HG03280 (cell line): ENCODE results near the gene IQSEC3.
"Not testable (repeated sequence)": the region's sequence is repeated elsewhere in the genome, so short reads cannot be mapped to it uniquely, and the experiment has no call there.

Source experiments
- ATAC-seq: cut with Tn5 transposase; IDR thresholded peaks from one replicate; pipeline ENCODE4 v1.9.1; 2021; ENCODE audit warnings: mild to moderate bottlenecking, moderate library complexity; ENCODE audit not compliant: unreplicated experiment

IQSEC3 gene

DNA sequence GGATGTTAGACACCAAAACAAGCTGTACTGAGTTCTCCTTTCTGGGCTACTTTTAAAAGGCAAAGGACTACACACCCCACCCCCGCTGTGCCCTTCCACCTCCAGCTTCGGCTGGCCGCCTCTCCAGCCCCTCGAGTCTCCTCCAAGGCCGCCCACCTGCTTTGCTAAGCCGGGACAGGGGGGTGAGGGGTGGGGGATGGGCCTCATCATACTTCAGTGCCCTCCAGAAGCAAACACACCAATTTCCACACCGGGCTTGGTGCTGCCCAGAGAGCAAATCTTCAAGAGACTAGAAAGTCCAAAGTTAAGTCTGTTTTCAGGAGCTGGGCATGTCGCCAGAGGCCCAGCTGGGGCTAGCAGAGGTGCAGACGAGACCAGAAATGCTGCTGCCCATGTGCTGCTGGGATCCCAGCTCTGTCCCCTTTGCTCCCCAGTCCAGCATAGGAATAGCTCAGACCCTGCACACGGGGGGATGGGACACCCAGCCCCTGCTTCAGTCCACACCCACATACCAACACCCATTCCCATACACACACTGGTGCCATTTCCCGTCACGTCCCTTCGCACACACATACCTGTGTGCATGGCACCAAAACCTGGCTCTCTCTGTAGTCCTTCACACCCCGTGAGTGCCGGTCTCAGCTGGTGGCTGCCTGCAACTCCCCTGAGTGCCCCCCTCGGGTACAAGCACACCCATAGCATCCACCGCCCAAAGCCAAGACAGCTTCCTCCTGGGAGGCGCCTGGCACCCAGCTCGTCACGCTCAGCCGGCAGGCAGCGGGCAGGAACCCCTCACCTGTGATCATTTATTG, 146.4 kb downstream of the IQSEC3 start:
- ATAC-seq: no peak

DNA sequence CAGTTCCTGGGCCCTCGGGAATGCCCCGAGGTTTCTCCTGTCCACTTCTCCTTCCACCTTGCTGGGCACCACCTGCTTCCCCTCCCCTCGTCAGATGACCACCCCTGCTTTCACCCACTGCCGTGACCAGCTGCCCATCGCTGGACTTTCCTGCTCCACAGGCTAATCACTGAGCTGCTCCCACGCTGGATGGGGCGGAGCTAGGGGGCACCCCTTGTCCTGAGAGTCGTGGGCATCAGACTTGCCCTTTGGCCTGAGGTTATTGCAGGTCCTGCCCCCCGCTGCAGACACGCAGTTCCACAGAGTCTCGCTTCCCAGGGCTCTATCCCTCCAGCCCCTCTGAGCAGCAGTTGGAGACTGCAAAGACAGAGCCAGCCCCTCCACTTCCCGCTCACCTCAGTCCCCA, 147.0 kb downstream of the IQSEC3 start:
- no peak for ATAC-seq

DNA sequence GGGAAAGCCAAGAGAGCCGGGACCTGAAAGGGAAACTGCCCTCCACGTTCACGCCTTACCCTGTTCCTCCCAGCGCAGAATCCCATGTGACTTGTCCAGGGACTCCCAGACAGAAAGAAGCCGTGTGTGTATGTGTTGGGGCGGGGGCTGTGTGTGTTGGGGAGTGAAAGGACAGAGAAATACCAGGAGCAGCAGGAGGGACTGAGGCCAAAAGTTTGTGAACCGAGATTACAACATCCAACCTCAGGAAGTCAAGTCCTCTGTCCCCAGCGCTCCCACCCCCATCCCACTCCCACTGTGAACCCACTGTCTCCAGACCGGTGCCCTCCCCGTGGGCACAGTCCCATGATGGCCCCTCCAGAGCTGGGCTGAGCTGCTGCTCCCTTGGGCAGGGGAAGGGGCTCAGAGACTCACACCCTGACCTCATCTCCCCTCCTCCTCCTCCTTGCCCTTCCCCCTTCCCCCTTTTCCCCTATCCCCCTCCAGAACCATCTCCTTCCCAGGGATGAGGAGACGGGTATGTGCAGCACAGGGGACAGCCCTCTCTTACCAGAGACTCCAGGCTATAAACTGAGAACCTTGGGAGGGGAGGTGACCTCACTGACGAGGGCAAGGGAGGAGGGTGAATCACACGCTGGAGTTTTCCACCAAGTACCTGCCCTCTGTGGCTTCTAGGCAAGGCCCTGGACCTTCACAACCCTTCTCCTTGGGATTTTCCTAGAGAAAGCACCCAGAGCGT, 147.6 kb downstream of the IQSEC3 start, which contains the start of gene SLC6A12:
Gene SLC6A12, minus strand, starts transcription at position 155 of the 739 bp plus-strand sequence. CDS start 4,171 bp downstream, outside the sequence.
- ATAC-seq: no peak

DNA sequence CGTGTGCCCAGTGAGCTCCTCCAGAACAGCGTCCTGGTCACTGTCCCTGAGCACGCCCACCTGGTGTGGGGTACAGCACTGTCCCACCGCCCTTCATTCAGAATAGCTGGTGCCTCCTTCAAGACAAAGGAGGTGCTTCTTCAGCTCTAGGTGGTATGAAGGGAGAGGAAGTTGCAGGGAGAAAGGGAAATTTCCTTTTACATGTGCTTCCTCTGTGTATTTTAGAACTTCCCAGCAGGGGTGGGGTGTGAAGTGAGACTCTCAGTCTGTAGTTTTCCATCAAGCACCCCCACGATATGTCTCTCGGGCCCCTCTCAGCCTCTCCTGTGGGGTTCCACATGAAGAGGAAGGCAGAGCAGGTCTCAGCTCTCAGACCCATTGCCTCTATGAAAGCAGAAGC, 148.5 kb downstream of the IQSEC3 start:
- ATAC-seq: no peak

DNA sequence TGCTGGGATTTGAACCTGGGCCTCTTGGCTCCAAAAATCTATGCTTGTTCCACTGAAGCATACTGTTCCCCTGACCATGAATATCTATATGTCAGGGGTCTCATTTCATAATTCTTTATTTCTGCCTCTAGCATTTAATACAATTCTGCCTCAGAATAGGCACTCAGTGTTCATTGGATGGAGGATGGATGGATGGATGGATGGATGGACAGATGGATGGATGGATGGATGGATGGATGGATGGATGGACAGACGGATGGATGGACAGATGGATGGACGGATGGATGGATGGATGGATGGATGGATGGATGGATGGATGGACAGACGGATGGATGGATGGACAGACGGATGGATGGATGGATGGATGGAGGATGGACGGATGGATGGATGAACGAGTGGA, 150.5 kb downstream of the IQSEC3 start:
- not testable (repeated sequence) for ATAC-seq

DNA sequence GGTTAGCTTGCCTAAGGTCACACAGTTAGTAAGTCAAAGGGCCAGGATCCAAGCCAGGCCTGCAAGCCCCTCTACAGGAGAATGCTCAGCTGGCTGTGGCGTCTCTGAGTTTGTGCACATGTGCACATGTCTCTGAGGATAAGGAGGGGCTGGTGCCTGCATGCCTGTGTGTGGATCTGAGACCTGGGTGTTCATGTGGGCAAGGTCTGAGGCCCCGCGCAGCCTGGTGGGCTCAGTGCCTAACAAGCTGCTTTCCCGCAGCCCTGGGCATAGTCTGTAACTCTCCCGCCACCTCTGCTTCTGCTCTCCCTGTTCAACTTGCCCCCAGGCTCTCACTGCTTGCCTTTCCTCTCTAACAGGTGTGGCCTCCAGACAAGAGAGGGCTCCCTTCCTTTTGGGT, 151.7 kb downstream of the IQSEC3 start:
- ATAC-seq: no peak

DNA sequence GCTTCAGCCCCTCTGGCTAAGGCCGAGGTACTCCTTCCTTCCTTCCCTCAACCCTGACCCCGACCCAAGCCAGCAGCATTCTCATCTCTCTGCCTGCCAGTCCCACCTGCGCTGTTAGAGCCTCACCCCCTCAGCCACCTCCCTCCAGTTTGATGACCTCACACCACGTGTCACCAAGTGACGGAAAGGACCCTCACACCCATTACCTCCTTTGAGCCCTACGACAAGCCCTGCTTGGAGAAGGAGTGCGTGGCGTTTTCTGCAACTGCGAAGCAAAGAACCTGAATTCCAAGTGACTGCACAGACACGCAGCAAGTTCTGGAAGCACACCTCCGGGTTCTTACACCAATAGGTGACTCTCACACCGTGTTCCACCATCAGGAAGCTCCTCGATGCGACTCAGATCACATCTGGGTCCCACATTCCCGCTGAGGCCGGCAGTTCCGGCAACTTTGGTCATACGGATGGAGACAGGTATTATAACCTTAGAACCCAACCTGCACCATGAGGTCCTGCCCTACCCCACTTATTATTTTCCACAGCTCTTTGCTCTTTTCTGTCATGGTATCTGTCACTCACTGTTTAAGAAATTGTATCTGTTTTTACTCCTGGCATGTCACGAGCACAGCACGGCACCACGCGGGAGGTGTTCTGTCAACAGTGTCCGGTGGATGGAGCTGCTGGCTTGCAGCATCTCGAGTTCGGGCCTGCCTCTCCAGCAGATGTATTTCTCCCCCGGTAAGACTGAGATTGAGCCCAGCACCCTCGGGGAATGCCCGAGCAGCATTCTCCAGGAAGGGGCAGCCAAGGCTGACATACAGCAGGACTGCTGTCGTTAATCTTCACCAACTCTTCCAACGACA, 152.4 kb downstream of the IQSEC3 start:
- no peak for ATAC-seq

DNA sequence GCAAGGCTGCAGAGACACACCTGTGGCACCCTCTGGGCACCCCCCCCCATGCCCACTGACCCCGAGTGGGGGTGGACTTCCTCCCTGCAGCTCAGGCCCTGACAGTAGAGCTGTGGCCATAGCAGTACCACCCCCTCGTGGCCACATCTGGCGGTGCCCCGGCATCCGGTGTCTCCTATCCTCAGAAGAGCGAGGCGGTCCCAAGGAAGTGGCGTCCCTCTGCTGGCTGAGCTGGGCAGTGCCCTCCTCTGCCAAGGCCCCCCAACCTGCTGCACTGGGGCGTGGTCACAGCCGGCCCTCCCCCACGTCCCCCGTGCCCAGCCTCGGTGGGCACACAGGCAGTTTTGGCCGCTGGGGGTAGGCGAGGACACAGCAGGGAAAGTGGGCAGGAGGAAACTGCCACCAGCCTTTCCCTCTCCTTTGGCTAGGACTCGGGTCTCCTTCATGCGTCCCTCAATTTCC, 153.4 kb downstream of the IQSEC3 start:
- peak; percentile 77 for ATAC-seq

DNA sequence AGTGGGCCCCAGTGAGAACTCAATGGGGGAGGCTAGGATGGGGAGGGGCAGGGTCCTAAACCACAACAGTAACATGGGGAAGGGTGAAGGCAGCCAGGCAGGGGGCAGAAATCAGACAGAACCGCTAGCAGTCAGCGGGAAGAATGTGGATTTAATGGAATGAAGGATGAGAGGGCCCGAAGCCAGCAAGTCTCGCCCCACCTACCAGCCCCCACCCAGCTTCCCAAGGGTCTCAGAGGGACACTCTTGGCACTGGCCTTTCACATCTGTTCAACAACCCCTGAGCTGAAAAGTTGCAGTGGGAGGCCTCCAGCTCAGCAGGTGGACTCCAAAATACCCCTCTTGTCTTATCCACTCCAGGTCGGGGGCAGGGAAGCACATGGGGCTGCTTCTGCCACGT, 153.9 kb downstream of the IQSEC3 start:
- ATAC-seq: no peak

DNA sequence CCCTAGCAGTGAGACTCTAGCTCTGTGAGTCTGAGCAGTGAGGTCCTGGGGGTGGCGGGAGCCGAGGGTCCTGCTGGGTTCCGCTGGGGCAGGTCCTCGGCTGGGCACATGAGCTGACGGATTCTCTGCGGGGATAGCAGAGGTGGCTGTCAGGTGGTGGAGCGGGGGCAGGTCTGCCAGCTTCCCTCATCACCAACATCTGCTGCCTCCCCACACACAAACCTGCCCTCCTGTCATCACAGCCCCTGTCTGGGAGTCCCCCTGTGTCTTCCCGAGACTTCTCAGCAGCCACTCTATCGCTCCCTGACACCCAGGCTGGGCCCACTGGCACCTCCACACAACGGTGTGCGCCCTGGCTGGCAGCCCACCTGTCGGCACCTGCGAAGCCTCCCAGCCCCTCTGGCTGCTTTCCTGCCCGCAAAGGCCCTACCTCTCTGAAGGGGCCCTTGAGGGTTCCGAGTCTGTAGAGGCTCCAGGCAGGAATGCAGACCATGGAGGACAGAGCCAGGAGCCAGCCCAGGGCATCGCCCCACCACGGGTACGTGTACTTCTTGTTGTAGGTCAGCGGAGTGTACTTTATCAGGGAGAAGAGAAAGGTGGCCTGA, 154.5 kb downstream of the IQSEC3 start:
- no peak for ATAC-seq

DNA sequence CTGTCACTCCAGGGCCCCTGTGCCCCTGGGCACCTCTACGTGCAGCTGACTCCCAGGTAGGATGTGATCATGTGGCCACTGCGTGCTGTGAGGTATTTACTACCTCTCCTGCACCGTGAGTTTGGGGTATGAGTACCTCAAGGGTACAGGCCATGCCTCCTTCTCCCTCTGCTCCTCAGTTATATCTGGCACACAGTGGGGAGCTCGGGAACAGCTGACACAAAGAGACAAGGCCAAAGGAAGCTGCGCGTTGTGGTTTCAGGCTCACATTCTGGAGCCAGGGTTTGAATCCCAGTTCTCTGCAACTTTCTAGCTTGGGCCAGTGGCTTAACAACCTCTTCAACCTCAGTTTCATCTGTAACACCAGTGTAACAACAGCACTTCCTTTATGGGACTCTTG, 155.2 kb downstream of the IQSEC3 start:
- no peak for ATAC-seq

DNA sequence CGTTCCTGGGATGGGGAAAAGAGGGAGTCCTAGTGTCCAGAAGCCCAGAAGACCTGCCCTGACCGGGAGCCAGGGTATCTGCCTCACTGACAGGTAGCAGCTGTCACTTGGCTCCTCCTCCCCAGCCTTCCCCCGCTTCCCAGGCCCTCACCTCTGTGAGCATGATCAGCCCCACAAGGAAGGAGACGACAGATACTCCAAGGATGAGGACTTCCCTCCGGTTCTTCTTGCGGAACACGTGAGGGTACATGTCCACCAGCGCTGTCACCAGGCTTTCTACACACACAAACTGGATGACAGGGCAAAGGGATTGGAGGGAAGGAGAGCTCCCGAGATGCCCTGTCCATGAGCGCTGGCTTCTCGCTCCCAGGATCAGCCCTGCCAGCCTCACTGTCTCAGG, 157.3 kb downstream of the IQSEC3 start:
- ATAC-seq: no peak

DNA sequence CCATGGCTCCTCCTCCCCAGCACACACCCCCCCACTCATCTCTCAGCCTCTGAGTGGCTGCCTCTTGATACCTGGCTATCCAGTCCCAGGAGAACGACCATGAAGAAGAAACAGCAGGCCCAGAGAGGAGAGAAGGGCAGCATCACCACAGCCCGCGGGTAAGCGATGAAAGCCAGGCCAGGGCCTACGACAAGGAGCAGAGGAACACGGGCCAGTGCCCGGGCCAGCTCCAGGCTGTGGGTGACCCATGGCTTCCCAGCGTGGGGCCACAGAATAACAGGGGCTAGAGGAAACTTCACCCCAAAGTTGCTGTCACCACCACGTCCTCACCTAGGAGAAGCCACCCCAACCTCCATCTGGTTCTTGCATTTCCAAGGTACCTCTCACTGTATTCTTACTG, 157.8 kb downstream of the IQSEC3 start:
- ATAC-seq: no peak

DNA sequence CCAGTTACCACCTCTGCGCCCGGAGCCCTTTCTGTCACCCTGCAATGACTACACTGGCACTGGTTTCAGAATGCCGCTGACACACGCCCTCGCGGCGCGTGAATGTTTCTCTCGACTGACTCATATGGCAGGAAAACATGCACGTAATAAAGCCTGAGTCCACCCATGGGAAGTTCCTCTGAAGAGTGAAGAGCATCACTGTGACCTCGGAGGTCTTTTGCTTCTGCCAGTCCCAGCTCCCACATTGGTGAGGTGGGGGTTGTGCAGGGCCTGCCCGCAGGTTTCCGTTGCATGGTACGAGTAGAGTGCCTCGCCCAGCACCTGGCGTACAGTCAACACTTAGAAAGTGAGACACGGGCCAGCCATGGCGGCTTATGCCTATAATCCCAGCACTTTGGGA, 158.4 kb downstream of the IQSEC3 start:
- ATAC-seq: no peak

DNA sequence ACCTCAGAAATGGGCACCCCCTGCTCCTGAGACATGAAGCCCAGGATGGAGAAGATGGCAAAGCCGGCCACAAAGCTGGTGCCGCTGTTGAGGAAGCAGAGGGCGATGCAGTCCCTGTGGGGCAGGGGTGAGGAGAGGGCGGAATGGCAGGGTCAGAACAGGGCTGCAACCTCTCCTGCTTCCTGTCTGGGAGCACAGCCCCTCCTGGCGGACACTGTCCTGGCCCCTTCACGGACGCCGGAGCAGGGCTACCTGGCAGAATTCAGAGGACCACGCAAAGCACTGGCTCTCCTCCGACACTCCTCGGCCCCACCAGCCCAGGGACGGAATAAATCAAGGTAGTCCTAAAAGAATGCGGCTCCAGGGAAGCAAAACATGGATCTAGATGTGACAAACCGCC, 159.8 kb downstream of the IQSEC3 start:
- ATAC-seq: no peak

DNA sequence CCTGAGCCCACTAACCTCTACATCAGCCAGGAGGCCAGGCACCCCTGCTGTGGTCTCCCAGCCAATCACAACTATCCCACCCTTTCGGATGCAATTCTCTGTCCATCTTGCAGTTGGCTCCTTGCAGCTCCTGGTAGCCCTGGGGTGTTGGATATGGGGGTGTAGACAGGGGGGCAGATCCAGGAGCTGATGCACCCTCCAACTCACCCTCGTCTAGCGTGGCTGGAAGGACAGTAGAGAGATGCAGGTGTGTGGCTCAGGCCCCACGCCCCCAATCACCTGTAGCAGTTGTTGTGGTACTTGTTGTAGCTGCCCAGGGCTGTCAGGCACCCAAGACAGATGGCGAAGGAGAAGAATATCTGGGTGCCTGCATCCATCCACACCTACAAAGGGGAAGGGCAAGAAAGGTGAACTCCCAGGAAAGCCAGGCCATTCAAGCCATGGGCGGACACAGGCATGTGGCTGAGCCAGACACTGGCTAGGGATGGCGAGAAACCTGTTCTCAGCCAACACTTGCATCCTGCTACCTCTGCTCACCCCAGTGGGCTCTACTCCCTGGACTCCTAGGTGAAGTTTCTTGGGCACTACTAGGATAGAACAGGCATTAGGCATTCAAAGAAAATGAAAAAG, 160.8 kb downstream of the IQSEC3 start:
- ATAC-seq: no peak
